ENCODE results near the gene ACTMAP.

ACTMAP gene

DNA sequence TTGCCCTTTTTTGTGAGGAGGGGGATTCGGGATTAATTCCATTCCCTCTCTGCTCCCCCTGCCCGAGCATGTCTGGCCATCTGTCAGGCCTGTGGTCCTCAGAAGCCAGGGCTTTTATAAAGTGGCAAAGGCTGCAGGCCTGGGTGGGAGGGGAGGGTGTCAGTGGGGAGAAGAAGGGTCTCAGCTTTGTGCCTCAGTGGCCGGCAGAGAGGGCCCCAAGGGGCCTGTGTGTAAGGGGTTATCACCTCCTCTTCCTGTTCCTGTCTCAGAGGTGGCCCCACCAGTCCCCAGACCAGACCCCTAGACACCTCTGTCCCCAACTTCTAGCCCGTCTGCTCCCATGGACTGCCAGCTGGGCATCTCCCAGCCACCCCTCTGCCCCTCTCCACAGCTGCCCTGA, 56.4 kb downstream of the ACTMAP start:
- DNase-seq (ENCODE audit: low read depth in 2 of 2), result no peak

DNA sequence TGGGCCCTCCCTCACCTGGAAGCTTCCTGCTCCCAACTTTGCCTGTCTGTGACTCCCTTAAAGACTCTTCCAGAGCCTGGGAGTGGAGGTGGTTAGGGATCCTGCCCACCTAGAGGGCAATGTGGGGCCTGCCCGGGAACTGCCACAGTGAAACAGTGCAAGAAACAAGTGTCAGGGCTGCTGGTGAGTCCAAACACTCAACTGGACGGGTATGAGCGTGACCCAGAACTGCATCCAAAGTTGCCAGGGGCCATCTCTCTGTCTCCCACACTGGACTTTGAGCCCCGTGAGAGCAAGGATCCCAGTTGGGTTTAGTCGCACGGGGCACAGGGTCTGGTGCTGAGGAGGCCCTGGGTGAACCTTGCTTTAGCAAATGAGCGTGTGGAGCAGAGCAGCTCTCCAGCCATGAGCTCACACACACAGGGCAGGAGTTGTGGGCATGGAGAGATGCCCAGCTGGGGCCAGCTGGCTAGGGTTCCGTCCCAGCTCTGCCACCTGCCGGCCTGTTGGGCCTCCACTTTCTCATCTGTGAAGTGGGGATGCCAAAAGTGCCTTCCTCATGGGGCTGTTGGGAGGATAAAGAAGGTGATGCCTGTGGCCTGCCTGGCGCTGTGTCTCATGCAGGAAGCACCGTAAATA, 57.0 kb downstream of the ACTMAP start:
- DNase-seq (ENCODE audit: low read depth in 2 of 2), result no peak

DNA sequence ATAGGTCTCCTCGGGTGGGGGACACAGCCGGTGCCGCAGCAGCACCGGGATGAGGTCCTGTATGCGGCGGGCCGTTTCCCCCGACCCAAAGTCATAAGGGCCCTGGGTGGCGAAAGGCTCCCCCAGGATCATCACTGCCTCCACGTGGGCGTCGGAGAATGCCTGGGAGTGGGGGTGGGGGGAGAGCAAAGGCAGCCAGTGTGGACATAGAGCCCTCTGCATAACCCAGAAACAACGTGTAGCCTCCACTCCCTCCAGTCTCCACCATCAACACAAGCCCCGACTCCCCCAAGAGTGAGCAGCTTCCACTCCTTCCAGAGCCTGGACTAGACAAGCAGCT, 58.1 kb downstream of the ACTMAP start:
- no peak for DNase-seq (ENCODE audit: low read depth in 2 of 2)

DNA sequence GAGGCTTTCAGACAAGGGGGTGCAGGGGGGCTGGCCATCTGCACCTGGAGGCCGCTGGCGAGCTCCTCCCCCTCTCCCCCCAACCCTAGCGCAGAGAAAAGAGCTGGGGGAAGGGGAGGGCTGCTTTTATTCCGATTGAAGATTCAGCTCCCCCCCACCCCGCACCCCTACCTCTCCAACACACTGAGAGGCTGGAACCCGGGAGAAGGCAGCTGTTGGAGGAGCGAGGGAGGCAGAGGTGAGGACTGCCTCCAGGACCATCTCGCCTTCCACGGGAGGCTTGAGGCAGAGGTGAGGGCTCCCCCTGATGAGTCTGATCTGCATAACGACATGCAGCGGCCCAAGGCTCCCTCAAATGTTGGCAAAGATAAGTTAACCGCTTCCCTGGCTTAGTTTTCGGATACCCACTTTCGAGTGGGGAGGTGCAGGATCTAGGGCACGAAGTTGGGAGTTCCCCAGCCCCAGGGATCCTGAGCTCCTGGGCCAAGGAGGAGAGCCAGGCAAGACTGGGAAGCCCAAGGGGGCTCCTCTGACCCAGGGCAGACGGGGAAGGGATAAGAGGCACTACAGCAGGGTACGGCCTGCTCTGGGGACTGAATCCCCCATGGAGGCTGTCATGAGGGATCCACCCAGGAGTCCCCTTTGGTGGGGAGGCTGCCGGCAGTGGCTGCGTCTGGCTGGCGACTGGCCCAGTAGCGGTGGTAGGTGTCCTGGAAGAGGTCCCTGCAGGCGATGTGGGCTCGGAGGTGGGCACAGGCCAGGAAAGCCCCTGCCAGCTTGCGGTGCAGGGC, 58.7 kb downstream of the ACTMAP start:
- no peak for DNase-seq (ENCODE audit: low read depth in 2 of 2)

Data from stimulated activated CD4-positive, alpha-beta T cell treated with anti-CD3 and anti-CD28 coated beads, Interleukin-1b, Interleukin-23, amount 100 ng/mL, for 4 hours (primary cell).